K562 (cell line): ENCODE results near the gene WDR64. TPM values are rescaled to one million over a fixed set of nuclear protein-coding genes. Genes with fewer than 3 reads are reported as not detected.
A peak's percentile ranks its signal among the peaks of the same experiment; 100 is the strongest.

Experiments used
- CHD1 ChIP-seq: fragments of 200-600 bp; sonication (generic); IDR thresholded peaks from one replicate; pipeline ENCODE4 v1.6.1; 2012; ENCODE audit warnings: mild to moderate bottlenecking, moderate library complexity, low read length, inconsistent platforms
- FOXK2 ChIP-seq, 2 experiments: fragments of 450-650 bp; IDR thresholded peaks in 1 of 2; conservative IDR thresholded peaks in 1 of 2; 2 replicates each; pipeline ENCODE4 v1.6.1; 2016; ENCODE audit warnings: low read depth in 2 of 2, mild to moderate bottlenecking in 1 of 2
- ILK ChIP-seq: fragments of 450-650 bp; IDR thresholded peaks from 2 replicates; pipeline ENCODE4 v1.6.1; 2016; ENCODE audit warnings: missing genetic modification characterization, low read depth, mild to moderate bottlenecking, missing compliant biosample characterization, moderate library complexity, borderline replicate concordance
- STAT5A ChIP-seq: IDR thresholded peaks from 2 replicates; pipeline ENCODE4 v1.6.1; 2012; ENCODE audit warnings: low read length, inconsistent platforms, borderline replicate concordance
- WHSC1 ChIP-seq: IDR thresholded peaks from one replicate; pipeline ENCODE4 v1.6.1; 2012; ENCODE audit warnings: low read length, control low read depth, inconsistent platforms
- ZBTB40 ChIP-seq, 2 experiments: fragments of 450-650 bp in 1 of 2; sonication (generic) in 1 of 2; formaldehyde crosslinking in 1 of 2; IDR thresholded peaks; 2 replicates each; pipeline versions ENCODE4 v1.7.1 to v1.9.0; 2016 to 2022; ENCODE audit warnings: inconsistent platforms in 1 of 2, mild to moderate bottlenecking in 1 of 2, missing genetic modification reagents in 1 of 2
- ZFP1 ChIP-seq: fragments of 450-650 bp; formaldehyde crosslinking; IDR thresholded peaks from 2 replicates; pipeline ENCODE4 v1.4.0; 2020; ENCODE audit warnings: mild to moderate bottlenecking, mixed read lengths
- polyA plus RNA-seq, 8 experiments: library from polyadenylated mRNA; depleted of rRNA in 4 of 8; stranded (reverse) in 5 of 8; unstranded in 3 of 8; fragments of >200 nt; fragmentation: Nextera tagmentation in 2 of 8; fragmentation: Illumina TruSeq in 1 of 8; extraction: Ambion mirVana in 2 of 8; extraction: Trizol in 1 of 8; gene quantifications; 2 replicates each; pipeline versions ENCODE4 v1.2.1 to v1.2.3, GENCODE V29; 2011 to 2014; ENCODE audit warnings: inconsistent platforms in 1 of 8, missing spikeins in 1 of 8
- total RNA-seq, 7 experiments: library from RNA; depleted of rRNA in 6 of 7; stranded (reverse); fragments of >200 nt in 6 of 7; fragmentation: Illumina TruSeq in 2 of 7; extraction: Trizol in 2 of 7; gene quantifications; 2 replicates each; pipeline versions ENCODE4 v1.2.1 to v1.2.3, GENCODE V29; 2011 to 2021; ENCODE audit warnings: low replicate concordance in 1 of 7
- TF ChIP-seq, protein P1 (sequence below), 3 experiments: fragments of 200-800 bp in 1 of 3; fragments of 250-450 bp in 1 of 3; fragments of 450-650 bp in 1 of 3; sonication (Bioruptor Pico) in 1 of 3; sonication (Bioruptor generic) in 1 of 3; formaldehyde crosslinking in 1 of 3; IDR thresholded peaks; 2 replicates each; pipeline versions ENCODE4 v1.6.1 to v1.8.0; 2016 to 2022; ENCODE audit warnings: mild to moderate bottlenecking in 2 of 3, missing genetic modification characterization in 2 of 3, missing compliant biosample characterization in 1 of 3, moderate library complexity in 1 of 3
- TF ChIP-seq, protein P2 (sequence below): sonication (generic); formaldehyde crosslinking; IDR thresholded peaks from 2 replicates; pipeline ENCODE4 v1.8.0; 2022; ENCODE audit warnings: mild to moderate bottlenecking, missing genetic modification reagents, borderline replicate concordance

WDR64 gene
- total and polyA plus RNA-seq, 9 of the 15 experiments (the other 6 are each of a cell fraction or from before 2014, with no cell fraction given): 0.06 to 0.29 (median 0.19) TPM; not detected in 5

DNA sequence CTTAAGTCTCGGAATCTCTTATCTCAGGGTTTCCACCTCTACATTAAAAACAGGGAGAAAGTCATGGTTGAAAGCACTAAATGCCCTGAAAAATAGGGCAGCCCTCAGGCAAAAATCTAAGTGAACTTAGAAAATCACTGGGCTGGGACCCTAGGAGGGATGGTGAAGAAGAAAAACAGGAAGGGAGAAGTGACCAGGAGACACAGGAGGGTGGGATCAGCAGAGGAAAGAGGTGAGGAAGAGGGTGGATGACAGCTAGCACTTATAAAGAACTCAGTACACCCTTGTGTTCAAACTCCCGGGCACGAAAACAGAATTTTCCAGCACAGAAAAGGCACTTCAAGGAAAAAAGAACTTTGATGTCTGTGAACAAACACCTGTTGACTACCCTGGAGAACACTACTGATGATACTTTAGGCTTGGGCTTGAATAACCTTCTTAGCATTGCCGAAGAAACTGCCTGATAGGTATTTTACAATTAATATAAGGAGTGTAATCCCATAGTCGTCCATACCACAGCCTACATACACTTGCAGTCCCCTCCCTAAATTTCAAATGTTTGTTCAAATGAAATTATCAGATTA is 13.9 kb upstream of the WDR64 start (continued):
- TF ChIP-seq ZBTB40 (IDR thresholded peaks at IDR 0.05) (peak; percentile 69; the same call in 1 of the 2 replicates), ZBTB40 (CRISPR knock-in tag; IDR thresholded peaks at IDR 0.05) (no peak), ZFP1 (CRISPR knock-in tag) (no peak), CHD1 (peak; percentile 42), STAT5A (no peak; the same call in 1 of the 2 replicates), FOXK2 (conservative IDR thresholded peaks at IDR 0.05 in 1 of 2, IDR thresholded peaks at IDR 0.05 in 1 of 2; ENCODE audit: low read depth in 2 of 2) (0 out of 4 replicates have a peak, but pooled peaks of 1 of the 2 experiments have one; percentile 29), ILK (tag) (no peak), WHSC1 (no peak)
- TF ChIP-seq, protein P1, sequence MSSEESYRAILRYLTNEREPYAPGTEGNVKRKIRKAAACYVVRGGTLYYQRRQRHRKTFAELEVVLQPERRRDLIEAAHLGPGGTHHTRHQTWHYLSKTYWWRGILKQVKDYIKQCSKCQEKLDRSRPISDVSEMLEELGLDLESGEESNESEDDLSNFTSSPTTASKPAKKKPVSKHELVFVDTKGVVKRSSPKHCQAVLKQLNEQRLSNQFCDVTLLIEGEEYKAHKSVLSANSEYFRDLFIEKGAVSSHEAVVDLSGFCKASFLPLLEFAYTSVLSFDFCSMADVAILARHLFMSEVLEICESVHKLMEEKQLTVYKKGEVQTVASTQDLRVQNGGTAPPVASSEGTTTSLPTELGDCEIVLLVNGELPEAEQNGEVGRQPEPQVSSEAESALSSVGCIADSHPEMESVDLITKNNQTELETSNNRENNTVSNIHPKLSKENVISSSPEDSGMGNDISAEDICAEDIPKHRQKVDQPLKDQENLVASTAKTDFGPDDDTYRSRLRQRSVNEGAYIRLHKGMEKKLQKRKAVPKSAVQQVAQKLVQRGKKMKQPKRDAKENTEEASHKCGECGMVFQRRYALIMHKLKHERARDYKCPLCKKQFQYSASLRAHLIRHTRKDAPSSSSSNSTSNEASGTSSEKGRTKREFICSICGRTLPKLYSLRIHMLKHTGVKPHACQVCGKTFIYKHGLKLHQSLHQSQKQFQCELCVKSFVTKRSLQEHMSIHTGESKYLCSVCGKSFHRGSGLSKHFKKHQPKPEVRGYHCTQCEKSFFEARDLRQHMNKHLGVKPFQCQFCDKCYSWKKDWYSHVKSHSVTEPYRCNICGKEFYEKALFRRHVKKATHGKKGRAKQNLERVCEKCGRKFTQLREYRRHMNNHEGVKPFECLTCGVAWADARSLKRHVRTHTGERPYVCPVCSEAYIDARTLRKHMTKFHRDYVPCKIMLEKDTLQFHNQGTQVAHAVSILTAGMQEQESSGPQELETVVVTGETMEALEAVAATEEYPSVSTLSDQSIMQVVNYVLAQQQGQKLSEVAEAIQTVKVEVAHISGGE (CRISPR knock-in tag; IDR thresholded peaks at IDR 0.05): peak in 1 of 3 experiments; percentile 63; a peak in 1 of 6 replicates
- TF ChIP-seq, protein P2, sequence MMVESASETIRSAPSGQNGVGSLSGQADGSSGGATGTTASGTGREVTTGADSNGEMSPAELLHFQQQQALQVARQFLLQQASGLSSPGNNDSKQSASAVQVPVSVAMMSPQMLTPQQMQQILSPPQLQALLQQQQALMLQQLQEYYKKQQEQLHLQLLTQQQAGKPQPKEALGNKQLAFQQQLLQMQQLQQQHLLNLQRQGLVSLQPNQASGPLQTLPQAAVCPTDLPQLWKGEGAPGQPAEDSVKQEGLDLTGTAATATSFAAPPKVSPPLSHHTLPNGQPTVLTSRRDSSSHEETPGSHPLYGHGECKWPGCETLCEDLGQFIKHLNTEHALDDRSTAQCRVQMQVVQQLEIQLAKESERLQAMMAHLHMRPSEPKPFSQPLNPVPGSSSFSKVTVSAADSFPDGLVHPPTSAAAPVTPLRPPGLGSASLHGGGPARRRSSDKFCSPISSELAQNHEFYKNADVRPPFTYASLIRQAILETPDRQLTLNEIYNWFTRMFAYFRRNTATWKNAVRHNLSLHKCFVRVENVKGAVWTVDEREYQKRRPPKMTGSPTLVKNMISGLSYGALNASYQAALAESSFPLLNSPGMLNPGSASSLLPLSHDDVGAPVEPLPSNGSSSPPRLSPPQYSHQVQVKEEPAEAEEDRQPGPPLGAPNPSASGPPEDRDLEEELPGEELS: no peak
